A549 (cell line): ENCODE results near the gene NTM.

Experiments
- CBX8 ChIP-seq: fragments of 200-600 bp; sonication (generic); IDR thresholded peaks from 2 replicates; pipeline ENCODE4 v1.6.1; 2016
- CTCF ChIP-seq: fragments of >200 bp; sonication (Bioruptor Twin); formaldehyde crosslinking; IDR thresholded peaks from 3 replicates; pipeline ENCODE4 v1.5.1; 2016
- HMGXB4 ChIP-seq: fragments of 250-450 bp; sonication (Bioruptor Pico); IDR thresholded peaks from 2 replicates; pipeline ENCODE4 v1.5.0; 2021; ENCODE audit warnings: mild to moderate bottlenecking, moderate library complexity, borderline replicate concordance
- MAFK ChIP-seq: fragments of 450-650 bp; IDR thresholded peaks from 2 replicates; pipeline ENCODE4 v1.6.1; 2014; ENCODE audit not compliant: partially characterized antibody
- MYC ChIP-seq: IDR thresholded peaks from 2 replicates; pipeline ENCODE4 v1.6.1; 2012; ENCODE audit warnings: mild to moderate bottlenecking, inconsistent platforms, low read length, improper control_type of control experiment, borderline replicate concordance
- POLR2A ChIP-seq: IDR thresholded peaks from 2 replicates; pipeline ENCODE4 v1.6.1; 2012; ENCODE audit warnings: mild to moderate bottlenecking, low read length
- RCOR1 ChIP-seq: fragments of 150-350 bp; IDR thresholded peaks from 2 replicates; pipeline ENCODE4 v1.6.1; 2014; ENCODE audit warnings: antibody characterized with exemption, low read length, low read depth

- TF ChIP-seq CTCF: no peak
- no peak for TF ChIP-seq MYC
- no peak for TF ChIP-seq POLR2A
- TF ChIP-seq RCOR1: no peak
- no peak for TF ChIP-seq MAFK
- TF ChIP-seq HMGXB4 (CRISPR knock-in tag): no peak
- no peak for TF ChIP-seq CBX8
Observed at GRCh38 chr11:132185726-132186592, 815.5 kb downstream of the NTM start.
